Neural cell (in vitro differentiated cells): ENCODE data around the gene DBP. TPM values are rescaled to one million over a fixed set of nuclear protein-coding genes. Genes with fewer than 3 reads are reported as not detected.

ENCODE experiments used
- H2AFZ ChIP-seq: fragments of 200-600, 300-800 bp; sonication (generic), shearing (Covaris generic); 2 replicates; pipeline ENCODE4 v1.6.0; 2014; ENCODE audit warnings: low read depth, mild to moderate bottlenecking, antibody characterized with exemption, low read length, moderate library complexity
- H3F3A ChIP-seq: fragments of 200-600 bp; shearing (Covaris generic); 2 replicates; pipeline ENCODE4 v1.6.1; 2016; ENCODE audit warnings: mild to moderate bottlenecking, moderate library complexity, mixed read lengths, antibody characterized with exemption, low read length; ENCODE audit not compliant: insufficient read depth, poor library complexity, severe bottlenecking
- H3K27ac ChIP-seq: fragments of 200-600, 300-800 bp; sonication (generic), shearing (Covaris generic); 2 replicates; pipeline ENCODE4 v1.5.1; 2014; ENCODE audit warnings: mild to moderate bottlenecking, low read length, moderate library complexity
- H3K27me3 ChIP-seq: fragments of 300-800, 200-600 bp; sonication (generic), shearing (Covaris generic); 2 replicates; pipeline ENCODE4 v1.6.0; 2014; ENCODE audit warnings: mild to moderate bottlenecking, low read depth, low read length, moderate library complexity; ENCODE audit not compliant: insufficient read depth
- H3K36me3 ChIP-seq: fragments of 300-800, 200-600 bp; sonication (generic), shearing (Covaris generic); 2 replicates; pipeline ENCODE4 v1.5.1; 2014; ENCODE audit warnings: mild to moderate bottlenecking, antibody characterized with exemption, low read length, moderate library complexity; ENCODE audit not compliant: insufficient read depth
- H3K4me2 ChIP-seq: fragments of 300-800, 200-600 bp; sonication (generic), shearing (Covaris generic); 2 replicates; pipeline ENCODE4 v1.6.0; 2014; ENCODE audit warnings: mild to moderate bottlenecking, low read length
- H3K4me3 ChIP-seq: fragments of 300-800, 200-600 bp; sonication (generic), shearing (Covaris generic); 2 replicates; pipeline ENCODE4 v1.5.1; 2014; ENCODE audit warnings: mild to moderate bottlenecking, low read length, moderate library complexity
- H3K79me2 ChIP-seq: fragments of 200-600 bp; shearing (Covaris generic); replicated peaks from 2 replicates; pipeline ENCODE4 v1.6.0; 2014; ENCODE audit warnings: mild to moderate bottlenecking, low read length, moderate library complexity; ENCODE audit not compliant: insufficient read depth
- H3K9ac ChIP-seq: fragments of 300-800, 200-600 bp; sonication (generic), shearing (Covaris generic); 2 replicates; pipeline ENCODE4 v1.6.1; 2016; ENCODE audit warnings: mild to moderate bottlenecking, low read length, mixed read lengths
- H3K9me2 ChIP-seq: fragments of 200-600 bp; shearing (Covaris generic); 2 replicates; pipeline ENCODE4 v1.6.1; 2016; ENCODE audit warnings: mild to moderate bottlenecking, low read length, mixed read lengths; ENCODE audit not compliant: insufficient read depth
- H3K9me3 ChIP-seq: fragments of 200-600, 300-800 bp; sonication (generic), shearing (Covaris generic); 2 replicates; pipeline ENCODE4 v1.6.1; 2016; ENCODE audit warnings: mild to moderate bottlenecking, mixed run types, low read length, moderate library complexity, mixed read lengths
- H4K20me1 ChIP-seq: fragments of 200-600 bp; shearing (Covaris generic); 2 replicates; pipeline ENCODE4 v1.6.1; 2016; ENCODE audit warnings: mild to moderate bottlenecking, mixed run types; ENCODE audit not compliant: insufficient read depth
- EP300 ChIP-seq: fragments of 450-650 bp; conservative IDR thresholded peaks from 2 replicates; pipeline ENCODE4 v1.6.1; 2014; ENCODE audit warnings: antibody characterized with exemption, mild to moderate bottlenecking, moderate library complexity; ENCODE audit not compliant: poor library complexity, severe bottlenecking
- EZH2 ChIP-seq: fragments of 200-600, 300-800 bp; shearing (Covaris generic), sonication (generic); IDR thresholded peaks from 2 replicates; pipeline ENCODE4 v1.6.1; 2014; ENCODE audit warnings: antibody characterized with exemption, low read length, borderline replicate concordance, mild to moderate bottlenecking; ENCODE audit not compliant: insufficient read depth, poor library complexity, severe bottlenecking
- MXI1 ChIP-seq: fragments of 450-650 bp; conservative IDR thresholded peaks from 2 replicates; pipeline ENCODE4 v1.6.1; 2014; ENCODE audit warnings: antibody characterized with exemption, mild to moderate bottlenecking; ENCODE audit not compliant: poor library complexity, severe bottlenecking
- POLR2AphosphoS5 ChIP-seq: IDR thresholded peaks from 2 replicates; pipeline ENCODE4 v1.6.1; 2012
- RAD21 ChIP-seq: fragments of 450-650 bp; conservative IDR thresholded peaks from 2 replicates; pipeline ENCODE4 v1.6.1; 2014; ENCODE audit warnings: antibody characterized with exemption, mild to moderate bottlenecking, moderate library complexity
- SMC3 ChIP-seq: fragments of 450-650 bp; conservative IDR thresholded peaks from 2 replicates; pipeline ENCODE4 v1.6.1; 2014; ENCODE audit warnings: antibody characterized with exemption, mild to moderate bottlenecking, moderate library complexity; ENCODE audit not compliant: poor library complexity
- TAF1 ChIP-seq: IDR thresholded peaks from 2 replicates; pipeline ENCODE4 v1.6.1; 2012; ENCODE audit warnings: low read depth
- polyA plus RNA-seq: library from polyadenylated mRNA; depleted of rRNA; stranded (reverse); fragments of >200 nt; gene quantifications from 2 replicates; pipeline ENCODE4 v1.2.3, GENCODE V29; 2014
- TF ChIP-seq, protein P1 (sequence below): IDR thresholded peaks from 2 replicates; pipeline ENCODE4 v1.6.1; 2012; ENCODE audit warnings: borderline replicate concordance
- TF ChIP-seq, protein P2 (sequence below): fragments of 450-650 bp; IDR thresholded peaks from 2 replicates; pipeline ENCODE4 v1.5.1; 2014; ENCODE audit warnings: antibody characterized with exemption, mild to moderate bottlenecking, moderate library complexity; ENCODE audit not compliant: poor library complexity, severe bottlenecking

The DBP gene
- polyA plus RNA-seq, 1 donor from 2014 or later = 3.6 TPM

DNA sequence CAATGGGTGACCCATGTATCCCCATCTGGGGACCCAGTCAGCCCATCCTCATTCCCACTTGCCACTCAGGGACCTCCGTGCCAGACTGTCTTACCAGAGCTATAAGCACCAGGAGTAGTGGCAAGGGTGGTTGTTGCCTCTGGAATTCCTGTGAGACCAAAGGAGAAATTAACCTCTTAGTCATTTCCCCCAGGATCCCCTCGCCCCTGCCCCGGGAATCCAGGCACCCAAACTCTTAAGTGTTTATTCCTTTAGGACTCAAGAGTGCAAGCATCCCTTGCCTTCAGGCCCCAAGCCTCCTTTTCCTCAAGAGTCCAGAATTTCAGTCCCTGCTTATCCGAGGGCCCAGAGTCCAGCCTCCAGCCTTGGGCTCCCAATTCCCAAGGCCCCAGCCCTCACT is 26.5 kb upstream of the DBP start:
- Histone ChIP-seq H3K4me2 (no peak overlapping the region), H3K9me3 (no peaks in the 10 kb centered on the region), H4K20me1 (no peaks in the 10 kb centered on the region), H3K27ac (no peak overlapping the region), H2AFZ (no peak overlapping the region), H3K9me2 (no peaks in the 10 kb centered on the region), H3F3A (no peaks in the 10 kb centered on the region), H3K4me3 (no peak overlapping the region), H3K27me3 (no peaks in the 10 kb centered on the region), H3K79me2 (no peaks in the 10 kb centered on the region), H3K9ac (no peak overlapping the region), H3K36me3 (no peaks in the 10 kb centered on the region)
- no peak for TF ChIP-seq EZH2
- TF ChIP-seq, protein P1, sequence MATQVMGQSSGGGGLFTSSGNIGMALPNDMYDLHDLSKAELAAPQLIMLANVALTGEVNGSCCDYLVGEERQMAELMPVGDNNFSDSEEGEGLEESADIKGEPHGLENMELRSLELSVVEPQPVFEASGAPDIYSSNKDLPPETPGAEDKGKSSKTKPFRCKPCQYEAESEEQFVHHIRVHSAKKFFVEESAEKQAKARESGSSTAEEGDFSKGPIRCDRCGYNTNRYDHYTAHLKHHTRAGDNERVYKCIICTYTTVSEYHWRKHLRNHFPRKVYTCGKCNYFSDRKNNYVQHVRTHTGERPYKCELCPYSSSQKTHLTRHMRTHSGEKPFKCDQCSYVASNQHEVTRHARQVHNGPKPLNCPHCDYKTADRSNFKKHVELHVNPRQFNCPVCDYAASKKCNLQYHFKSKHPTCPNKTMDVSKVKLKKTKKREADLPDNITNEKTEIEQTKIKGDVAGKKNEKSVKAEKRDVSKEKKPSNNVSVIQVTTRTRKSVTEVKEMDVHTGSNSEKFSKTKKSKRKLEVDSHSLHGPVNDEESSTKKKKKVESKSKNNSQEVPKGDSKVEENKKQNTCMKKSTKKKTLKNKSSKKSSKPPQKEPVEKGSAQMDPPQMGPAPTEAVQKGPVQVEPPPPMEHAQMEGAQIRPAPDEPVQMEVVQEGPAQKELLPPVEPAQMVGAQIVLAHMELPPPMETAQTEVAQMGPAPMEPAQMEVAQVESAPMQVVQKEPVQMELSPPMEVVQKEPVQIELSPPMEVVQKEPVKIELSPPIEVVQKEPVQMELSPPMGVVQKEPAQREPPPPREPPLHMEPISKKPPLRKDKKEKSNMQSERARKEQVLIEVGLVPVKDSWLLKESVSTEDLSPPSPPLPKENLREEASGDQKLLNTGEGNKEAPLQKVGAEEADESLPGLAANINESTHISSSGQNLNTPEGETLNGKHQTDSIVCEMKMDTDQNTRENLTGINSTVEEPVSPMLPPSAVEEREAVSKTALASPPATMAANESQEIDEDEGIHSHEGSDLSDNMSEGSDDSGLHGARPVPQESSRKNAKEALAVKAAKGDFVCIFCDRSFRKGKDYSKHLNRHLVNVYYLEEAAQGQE = no peak
- TF ChIP-seq MXI1 = no peak
- TF ChIP-seq, protein P2, sequence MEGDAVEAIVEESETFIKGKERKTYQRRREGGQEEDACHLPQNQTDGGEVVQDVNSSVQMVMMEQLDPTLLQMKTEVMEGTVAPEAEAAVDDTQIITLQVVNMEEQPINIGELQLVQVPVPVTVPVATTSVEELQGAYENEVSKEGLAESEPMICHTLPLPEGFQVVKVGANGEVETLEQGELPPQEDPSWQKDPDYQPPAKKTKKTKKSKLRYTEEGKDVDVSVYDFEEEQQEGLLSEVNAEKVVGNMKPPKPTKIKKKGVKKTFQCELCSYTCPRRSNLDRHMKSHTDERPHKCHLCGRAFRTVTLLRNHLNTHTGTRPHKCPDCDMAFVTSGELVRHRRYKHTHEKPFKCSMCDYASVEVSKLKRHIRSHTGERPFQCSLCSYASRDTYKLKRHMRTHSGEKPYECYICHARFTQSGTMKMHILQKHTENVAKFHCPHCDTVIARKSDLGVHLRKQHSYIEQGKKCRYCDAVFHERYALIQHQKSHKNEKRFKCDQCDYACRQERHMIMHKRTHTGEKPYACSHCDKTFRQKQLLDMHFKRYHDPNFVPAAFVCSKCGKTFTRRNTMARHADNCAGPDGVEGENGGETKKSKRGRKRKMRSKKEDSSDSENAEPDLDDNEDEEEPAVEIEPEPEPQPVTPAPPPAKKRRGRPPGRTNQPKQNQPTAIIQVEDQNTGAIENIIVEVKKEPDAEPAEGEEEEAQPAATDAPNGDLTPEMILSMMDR = no peak
- TF ChIP-seq SMC3 = no peak
- no peak for TF ChIP-seq POLR2AphosphoS5
- TF ChIP-seq TAF1 = no peak
- TF ChIP-seq RAD21 = no peak
- no peak for TF ChIP-seq EP300

DNA sequence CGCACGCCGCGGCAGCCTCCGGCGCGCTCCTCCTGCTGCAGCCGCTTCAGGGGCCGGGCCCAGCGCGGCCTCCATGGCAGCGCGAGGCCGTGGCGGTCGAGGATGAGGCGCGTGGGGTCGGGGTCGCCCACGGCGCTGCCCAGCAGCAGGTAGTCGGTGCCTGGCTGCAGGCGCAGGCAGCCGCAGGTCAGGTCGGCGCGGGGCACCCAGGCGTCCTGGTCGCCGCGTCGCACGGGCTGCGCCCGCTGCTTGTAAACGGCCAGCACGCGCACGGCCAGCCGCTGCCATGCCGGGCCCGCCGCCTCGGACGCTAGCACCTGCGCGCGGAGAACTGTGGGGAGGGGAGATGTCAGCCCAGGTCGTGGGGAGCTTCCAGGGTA is 24.5 kb upstream of the DBP start:
- TF ChIP-seq EP300 = no peak
- TF ChIP-seq SMC3 = no peak
- TF ChIP-seq EZH2 = no peak
- TF ChIP-seq, protein P2 = no peak
- TF ChIP-seq RAD21 = no peak
- no peak for TF ChIP-seq POLR2AphosphoS5
- no peak for TF ChIP-seq MXI1
- TF ChIP-seq, protein P1 = no peak
- TF ChIP-seq TAF1 = no peak
- no peak overlapping the region for H3K9ac ChIP-seq
- H3K4me2 ChIP-seq = no peak overlapping the region
- no peak overlapping the region for H2AFZ ChIP-seq
- no peaks in the 10 kb centered on the region for H3F3A ChIP-seq
- no peaks in the 10 kb centered on the region for H3K9me3 ChIP-seq
- no peaks in the 10 kb centered on the region for H3K36me3 ChIP-seq
- no peak overlapping the region for H3K27ac ChIP-seq
- H3K9me2 ChIP-seq = no peaks in the 10 kb centered on the region
- no peaks in the 10 kb centered on the region for H3K79me2 ChIP-seq
- no peaks in the 10 kb centered on the region for H3K27me3 ChIP-seq
- H4K20me1 ChIP-seq = no peaks in the 10 kb centered on the region
- H3K4me3 ChIP-seq = no peak overlapping the region
